Dedifferentiated amniotic fluid mesenchymal stem cell (primary cell): ENCODE results near the gene IFIH1.

ENCODE experiments used
- DNase-seq: peaks from one replicate; pipeline ENCODE4 v3.0.0-alpha.2; 2016; ENCODE audit errors: extremely low spot score

The IFIH1 gene

DNA sequence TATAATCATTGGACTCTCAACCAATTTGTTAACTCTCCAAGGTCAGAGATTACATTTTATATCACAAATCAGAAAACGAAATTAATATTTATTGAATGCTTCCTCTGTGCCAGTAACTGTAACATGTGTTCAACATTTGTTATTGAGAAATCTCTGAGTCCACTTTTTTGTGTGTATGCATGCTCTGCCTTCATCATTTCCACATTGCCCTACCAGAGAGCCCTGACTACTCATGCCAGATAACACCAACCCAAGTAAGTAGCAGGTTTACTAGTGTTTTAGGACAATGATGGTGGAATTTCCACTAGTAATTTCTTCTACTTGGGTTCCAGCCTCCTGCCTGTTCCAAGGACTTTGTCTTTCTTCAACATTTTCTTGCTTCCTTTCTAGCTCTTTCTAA is 61.1 kb downstream of the IFIH1 start:
- no peak for DNase-seq

DNA sequence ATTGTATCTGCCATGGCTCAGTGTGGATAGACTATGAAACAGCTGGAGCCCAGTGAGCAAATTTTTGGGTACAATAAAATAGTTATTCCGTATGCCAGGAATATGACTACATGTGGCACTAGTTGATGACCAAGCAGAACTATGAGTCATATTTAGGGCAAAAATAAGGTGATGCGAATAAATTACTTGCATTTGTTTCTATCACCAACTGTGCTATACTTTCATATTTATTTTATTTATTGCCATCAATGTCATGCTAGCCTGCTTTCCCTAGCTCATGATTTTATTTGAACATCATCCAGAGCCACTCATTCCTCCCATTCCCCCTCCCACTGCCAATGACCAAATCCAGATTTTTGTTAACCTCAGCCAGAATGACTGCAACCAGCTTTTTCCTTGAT is 61.9 kb downstream of the IFIH1 start:
- DNase-seq, result peak; percentile 55

- DNase-seq, result no peak
Observed at GRCh38 chr2:162254236-162254871, 64.1 kb downstream of the IFIH1 start.

DNA sequence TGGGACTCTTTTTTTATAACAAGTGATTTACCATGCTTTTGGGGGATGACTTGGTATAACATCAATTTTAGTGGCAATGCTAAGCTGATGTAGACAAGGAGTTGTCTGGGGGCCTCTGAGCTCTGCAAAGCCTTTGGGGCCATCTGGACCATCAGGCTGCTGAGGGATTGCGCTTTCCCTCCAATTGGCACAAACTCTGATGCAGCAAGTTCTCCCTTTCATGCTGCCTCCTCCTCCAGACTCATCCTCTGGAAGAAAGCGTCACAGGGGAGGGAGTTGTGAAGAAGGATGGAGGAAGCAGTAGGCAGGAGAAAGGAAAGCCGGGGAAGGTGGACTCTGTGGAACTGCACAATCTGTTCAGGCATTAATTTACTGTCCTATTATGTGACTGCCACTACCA is 65.0 kb downstream of the IFIH1 start:
- DNase-seq, result no peak

DNA sequence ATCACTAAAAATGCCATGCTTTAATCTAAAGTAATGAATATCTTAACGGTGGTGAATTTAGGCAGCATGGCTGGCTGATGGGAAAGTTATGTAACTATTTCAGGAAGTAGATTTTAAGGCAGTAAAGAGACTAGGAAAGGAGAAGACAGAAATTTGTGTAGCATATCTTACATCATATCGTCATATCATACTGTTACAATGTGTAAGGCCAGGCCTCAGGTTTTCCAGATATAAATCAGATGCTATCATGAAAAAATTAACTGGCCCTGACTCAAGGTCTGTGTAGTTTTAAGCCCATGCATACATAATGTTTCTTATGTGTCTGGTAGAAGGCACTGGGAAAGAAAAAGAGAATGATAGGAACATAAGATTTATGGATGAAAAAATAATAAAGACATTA is 66.3 kb downstream of the IFIH1 start:
- DNase-seq, result no peak

DNA sequence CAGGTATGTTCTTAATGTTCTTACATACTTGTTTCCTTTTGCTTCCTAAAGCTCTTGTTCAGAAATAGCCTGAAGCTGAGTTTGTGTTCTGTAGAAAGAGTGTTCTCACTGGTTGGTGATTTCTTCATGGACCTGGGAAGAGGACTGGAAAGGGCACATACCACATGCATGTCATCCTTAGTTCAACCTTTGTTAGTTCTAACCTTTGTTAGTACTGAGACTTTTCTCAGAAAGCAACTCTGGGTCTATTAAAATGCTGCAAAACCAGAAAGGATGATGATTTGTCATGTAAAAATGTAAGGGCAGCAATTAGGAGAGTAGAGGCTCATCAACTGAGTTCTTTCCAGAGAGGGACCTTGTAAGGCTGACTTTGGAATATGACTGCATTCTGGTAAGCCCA is 72.7 kb downstream of the IFIH1 start:
- peak; percentile 40 for DNase-seq

- DNase-seq, result no peak
Observed at GRCh38 chr2:162245061-162245460, 73.4 kb downstream of the IFIH1 start.

DNA sequence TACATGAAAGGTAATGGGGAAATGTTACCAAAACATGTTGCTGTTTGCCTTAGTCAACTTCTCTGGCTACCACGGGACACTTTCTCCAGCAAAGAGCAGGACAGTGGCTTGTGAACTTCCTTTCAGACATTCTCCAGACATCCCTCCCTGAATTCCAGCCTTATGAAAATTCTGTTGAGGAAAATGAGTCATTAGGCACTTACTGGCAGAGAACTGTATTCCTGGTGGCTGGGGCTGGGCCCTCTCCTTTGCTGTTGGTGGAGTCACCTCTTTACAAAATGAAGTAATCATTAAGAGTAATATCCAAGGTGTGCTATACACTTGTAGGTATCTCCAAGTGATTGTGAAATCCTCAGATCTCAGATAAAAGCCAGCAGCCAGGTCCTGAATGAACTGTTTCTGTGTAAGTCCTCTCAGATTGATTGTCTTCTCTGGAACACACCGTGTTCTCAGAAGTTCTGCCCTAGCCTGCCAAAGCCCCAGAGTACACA is 73.9 kb downstream of the IFIH1 start:
- peak; percentile 86 for DNase-seq

DNA sequence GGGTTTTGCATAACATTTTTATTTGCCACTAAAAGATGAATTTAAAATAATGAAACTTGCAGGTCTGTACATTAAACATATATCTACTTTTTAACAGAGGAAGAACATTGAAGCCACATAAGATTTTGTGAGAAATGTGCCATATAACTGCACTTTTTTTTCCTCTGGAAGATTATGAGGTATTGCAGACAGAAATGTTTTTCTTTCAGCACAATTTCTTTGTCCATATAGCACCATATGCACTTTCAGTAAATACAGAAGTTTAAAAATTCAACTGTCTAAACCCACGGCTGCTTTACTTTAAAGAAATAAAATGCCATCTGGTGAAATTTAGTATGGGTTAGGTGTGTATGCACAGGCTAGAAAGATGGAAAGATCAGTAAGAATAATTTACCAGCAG is 74.8 kb downstream of the IFIH1 start:
- no peak for DNase-seq

GRCh38 chr2:162243294-162243693 is 75.2 kb downstream of the IFIH1 start, which contains the start of gene FAP:
Gene FAP (minus strand): TSS chr2:162243445. CDS start chr2:162243327, 118 bp downstream.
- DNase-seq, result peak; percentile 93

- DNase-seq, result peak; percentile 87
Observed at GRCh38 chr2:162242586-162243280, 75.8 kb downstream of the IFIH1 start.

- no peak for DNase-seq
Observed at GRCh38 chr2:162241571-162241970, 76.9 kb downstream of the IFIH1 start.

- no peak for DNase-seq
Observed at GRCh38 chr2:162234620-162235462, 83.6 kb downstream of the IFIH1 start.

DNA sequence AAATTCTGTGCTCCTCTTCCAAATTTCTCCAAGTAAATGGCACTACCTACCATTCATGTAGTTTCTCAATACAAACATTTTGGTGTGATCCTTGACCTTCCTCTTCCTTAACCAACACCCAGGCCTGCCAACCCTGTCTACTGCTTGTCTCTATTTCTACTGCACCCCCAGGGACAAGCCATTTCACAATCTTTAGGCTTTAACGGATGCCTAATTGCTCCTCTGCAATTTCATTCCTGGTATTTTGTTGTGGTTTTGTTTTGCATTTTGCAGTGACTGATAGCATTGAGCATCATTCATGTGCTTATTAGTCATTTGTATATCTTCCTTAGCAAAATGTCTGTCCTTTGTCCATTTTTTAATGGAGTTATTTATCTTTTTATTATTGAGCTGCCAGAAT is 85.3 kb downstream of the IFIH1 start:
- peak; percentile 47 for DNase-seq

- DNase-seq, result no peak
Observed at GRCh38 chr2:162232671-162233070, 85.8 kb downstream of the IFIH1 start.

GRCh38 chr2:162232027-162232426 is 86.5 kb downstream of the IFIH1 start:
- DNase-seq, result no peak

DNA sequence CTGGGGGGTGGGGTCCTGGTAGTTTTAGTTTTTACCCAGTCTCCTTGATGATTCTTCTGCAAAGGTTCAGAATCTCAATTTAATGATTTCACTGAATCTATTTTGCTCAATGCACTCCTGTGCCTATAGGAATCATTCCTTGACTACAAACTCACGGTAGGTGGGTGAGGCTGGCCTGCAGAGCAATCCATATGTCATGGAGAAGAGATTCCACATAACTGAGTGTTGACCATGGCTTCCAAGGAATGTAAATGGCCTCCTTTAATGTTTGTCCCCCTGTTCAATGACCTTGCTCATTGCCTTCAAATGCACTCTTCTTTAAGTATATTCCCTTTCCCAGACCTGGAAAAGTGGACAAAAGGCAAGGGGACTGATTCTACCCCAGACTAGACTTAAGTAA is 87.7 kb downstream of the IFIH1 start:
- DNase-seq, result no peak

DNA sequence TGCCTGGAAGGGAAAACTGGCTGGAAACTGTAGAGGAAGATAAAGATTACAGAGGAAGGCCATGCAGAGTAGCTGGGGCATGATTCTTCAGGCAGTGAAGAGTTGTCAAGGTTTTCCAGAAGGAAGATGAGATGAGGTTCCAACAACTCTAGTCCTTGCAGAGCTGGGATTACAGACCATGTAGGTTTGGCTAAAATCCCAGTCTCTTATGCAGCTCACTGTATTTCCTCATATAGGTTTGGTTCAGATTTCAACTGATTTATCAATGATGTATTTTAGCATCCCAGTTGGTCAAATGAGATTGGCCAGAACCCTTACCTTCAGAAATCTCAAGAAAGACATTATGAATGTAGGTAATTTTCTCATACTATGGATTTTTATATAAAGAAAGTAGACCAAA is 91.6 kb downstream of the IFIH1 start:
- no peak for DNase-seq

DNA sequence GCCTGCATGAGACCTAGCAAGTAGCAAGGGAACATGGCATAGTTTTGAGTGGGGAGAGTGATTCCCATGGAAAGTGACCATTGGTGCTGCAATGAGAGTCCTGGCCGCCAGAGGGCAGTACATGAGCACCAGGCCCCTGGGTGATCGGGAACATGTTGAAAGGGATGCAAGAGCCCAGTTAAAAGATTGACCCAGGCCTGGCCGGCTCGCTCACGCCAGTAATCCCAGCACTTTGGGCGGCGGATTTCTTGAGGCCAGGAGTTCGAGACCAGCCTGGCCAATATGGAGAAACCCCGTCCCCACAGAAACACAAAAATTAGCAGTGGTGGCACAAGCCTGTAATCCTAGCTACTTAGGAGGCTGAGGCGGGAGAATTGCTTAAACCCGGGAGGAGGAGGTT is 97.4 kb downstream of the IFIH1 start:
- no peak for DNase-seq

DNA sequence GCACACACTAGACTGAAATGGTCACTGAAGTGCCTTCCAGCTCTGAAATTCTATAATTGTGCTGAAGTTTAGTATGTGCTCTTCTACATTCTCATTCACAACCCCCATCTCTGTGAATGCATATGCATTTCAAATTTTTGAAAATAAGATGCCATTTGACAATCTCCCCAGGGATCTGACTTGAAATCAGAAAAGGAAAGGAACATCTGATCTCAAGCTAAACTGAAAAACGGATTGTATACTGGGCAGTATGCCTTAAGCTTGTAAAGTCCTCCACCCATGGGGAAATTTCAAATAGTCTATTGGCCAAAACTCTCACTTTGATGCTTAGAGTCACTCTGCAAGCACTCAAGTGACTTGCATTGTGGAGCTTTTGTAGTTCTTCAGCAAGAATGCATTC is 98.1 kb downstream of the IFIH1 start:
- DNase-seq, result no peak

DNA sequence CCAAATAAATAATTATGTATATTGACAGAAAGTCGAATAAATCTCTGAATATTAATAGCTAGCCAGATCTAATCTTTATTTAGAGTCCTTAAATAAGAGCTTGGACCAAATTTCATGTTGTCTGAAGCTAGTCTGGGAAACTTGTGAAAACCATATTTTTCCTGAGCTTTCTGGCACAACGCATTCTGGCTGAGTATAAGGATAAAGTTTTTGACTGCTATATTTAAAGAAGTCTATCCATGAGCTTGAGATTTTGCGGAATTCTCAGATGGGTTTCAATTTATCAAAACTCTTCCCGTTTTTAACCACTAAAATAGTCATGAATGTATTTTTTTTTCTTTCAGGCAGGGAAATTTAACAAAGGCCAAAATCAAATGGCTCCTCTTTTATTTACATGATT is 99.1 kb downstream of the IFIH1 start:
- no peak for DNase-seq

DNA sequence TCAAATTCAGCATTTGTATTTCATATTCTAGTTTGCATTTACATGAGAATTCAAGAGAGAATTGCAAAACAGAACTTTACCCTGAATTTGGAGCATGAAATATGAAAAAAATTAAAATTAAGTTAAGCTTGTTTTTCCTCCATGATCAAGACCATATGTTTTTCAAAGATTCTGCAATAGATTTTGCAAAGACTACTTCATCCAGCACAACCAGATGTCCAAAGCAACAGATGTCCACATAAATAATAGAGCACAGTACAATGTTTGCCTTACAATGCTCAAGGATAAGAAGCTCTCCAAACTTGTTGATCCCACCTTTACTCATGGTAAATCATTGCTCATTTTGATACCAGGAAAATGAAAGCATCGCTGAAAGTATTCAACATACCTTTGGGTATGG is 100.9 kb downstream of the IFIH1 start:
- peak; percentile 74 for DNase-seq
